T-helper 1 cell (primary cell): ENCODE measurements around the gene CLEC16A.
A peak's percentile ranks its signal among the peaks of the same experiment; 100 is the strongest.

Experiments used
- DNase-seq, 5 donors: peaks; one replicate each; pipeline ENCODE4 v3.0.0-alpha.2; 2012 to 2020

CLEC16A gene

GRCh38 chr16:11017499-11017898 is 73.1 kb downstream of the CLEC16A start:
- no peak for DNase-seq

GRCh38 chr16:11020388-11020787 is 76.0 kb downstream of the CLEC16A start:
- no peak for DNase-seq

- no peak for DNase-seq
Measured at GRCh38 chr16:11020792-11021551, 76.6 kb downstream of the CLEC16A start.

- DNase-seq = no peak
Measured at GRCh38 chr16:11022002-11022401, 77.6 kb downstream of the CLEC16A start.

GRCh38 chr16:11023262-11024039 is 79.1 kb downstream of the CLEC16A start:
- no peak for DNase-seq

GRCh38 chr16:11024333-11025053 is 80.1 kb downstream of the CLEC16A start:
- no peak for DNase-seq

- peak in 1 of 5 donors; percentile 36 for DNase-seq
Measured at GRCh38 chr16:11025120-11025531, 80.8 kb downstream of the CLEC16A start.

- DNase-seq = no peak
Measured at GRCh38 chr16:11029948-11030347, 85.6 kb downstream of the CLEC16A start.

GRCh38 chr16:11030990-11031510 is 86.7 kb downstream of the CLEC16A start:
- DNase-seq = no peak

GRCh38 chr16:11032000-11032921 is 87.9 kb downstream of the CLEC16A start:
- DNase-seq = no peak

- DNase-seq = no peak
Measured at GRCh38 chr16:11032922-11033291, 88.5 kb downstream of the CLEC16A start.

GRCh38 chr16:11033629-11034420 is 89.5 kb downstream of the CLEC16A start:
- DNase-seq = no peak

GRCh38 chr16:11034481-11034931 is 90.1 kb downstream of the CLEC16A start:
- DNase-seq = no peak

GRCh38 chr16:11035096-11035495 is 90.7 kb downstream of the CLEC16A start:
- DNase-seq = no peak

GRCh38 chr16:11036040-11036439 is 91.7 kb downstream of the CLEC16A start:
- DNase-seq = no peak

- no peak for DNase-seq
Measured at GRCh38 chr16:11036868-11037410, 92.6 kb downstream of the CLEC16A start.

GRCh38 chr16:11038305-11038704 is 93.9 kb downstream of the CLEC16A start:
- no peak for DNase-seq

- DNase-seq = no peak
Measured at GRCh38 chr16:11038777-11039176, 94.4 kb downstream of the CLEC16A start.

- DNase-seq = no peak
Measured at GRCh38 chr16:11039726-11040125, 95.4 kb downstream of the CLEC16A start.

- DNase-seq = no peak
Measured at GRCh38 chr16:11042191-11042590, 97.8 kb downstream of the CLEC16A start.

- DNase-seq = no peak
Measured at GRCh38 chr16:11045441-11045840, 101.1 kb downstream of the CLEC16A start.
